Measurements from ENCODE around the gene FPR3.

The FPR3 gene

DNA sequence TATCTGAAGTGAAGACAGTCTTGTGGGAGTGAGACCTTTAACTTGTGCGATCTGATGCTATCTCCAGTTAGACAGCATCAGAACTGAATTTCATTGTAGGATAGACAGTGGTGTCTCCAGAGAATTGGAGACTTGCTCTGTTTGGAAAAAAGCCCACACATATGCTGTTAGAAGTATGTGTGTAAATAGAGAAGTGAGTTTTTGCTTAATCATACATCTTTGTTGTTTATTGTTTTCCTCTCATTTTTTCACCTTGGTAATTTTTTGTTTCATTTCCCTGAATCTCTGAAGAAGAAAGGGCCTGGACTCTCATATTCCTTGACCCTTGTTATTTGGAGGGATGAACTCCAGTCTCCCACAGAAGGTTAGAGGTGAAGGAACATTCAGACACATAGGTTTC lies 21.8 kb downstream of the FPR3 start:
- no peak for TF ChIP-seq POLR2AphosphoS5 (IDR thresholded peaks at IDR 0.05; ENCODE audit: low read depth, low read length)
- no peak for TF ChIP-seq POLR2A (IDR thresholded peaks at IDR 0.05; ENCODE audit: low read depth, low read length)
- no peak for TF ChIP-seq SPI1 (IDR thresholded peaks at IDR 0.05; ENCODE audit: low read depth, low read length)
- TF ChIP-seq TAF1 (IDR thresholded peaks at IDR 0.05; ENCODE audit: low read depth, low read length) = no peak
- TF ChIP-seq POU2F2 (IDR thresholded peaks at IDR 0.05; ENCODE audit: low read depth, low read length) = no peak
- TF ChIP-seq PAX5 (IDR thresholded peaks at IDR 0.05; ENCODE audit: insufficient read depth, low read length, severe bottlenecking) = no peak
- DNase-seq (ENCODE audit: insufficient read length, low spot score) = no peak
- FAIRE-seq = no peak

DNA sequence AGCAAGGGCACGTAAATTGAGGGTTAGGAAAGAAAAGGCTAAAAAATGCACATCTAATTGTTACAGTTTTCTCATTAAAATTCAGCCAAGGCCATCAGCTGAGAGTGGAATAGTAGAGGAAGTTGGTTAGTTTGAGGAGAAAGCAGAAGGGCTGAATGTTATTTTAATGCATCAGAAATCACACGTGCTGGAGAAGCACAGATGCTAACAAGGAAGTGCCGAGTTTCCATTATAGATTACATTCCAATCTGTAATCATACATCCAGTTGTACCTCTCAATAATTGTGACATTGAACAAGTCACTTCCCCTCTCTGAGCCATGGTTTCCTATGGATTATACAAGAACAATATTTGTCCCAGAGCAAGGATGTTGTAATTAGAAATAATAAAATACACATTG lies 25.1 kb downstream of the FPR3 start:
- DNase-seq (ENCODE audit: insufficient read length, low spot score) = no peak
- FAIRE-seq = no peak
- TF ChIP-seq TAF1 (IDR thresholded peaks at IDR 0.05; ENCODE audit: low read depth, low read length) (no peak), PAX5 (IDR thresholded peaks at IDR 0.05; ENCODE audit: insufficient read depth, low read length, severe bottlenecking) (no peak), POLR2AphosphoS5 (IDR thresholded peaks at IDR 0.05; ENCODE audit: low read depth, low read length) (no peak), POLR2A (IDR thresholded peaks at IDR 0.05; ENCODE audit: low read depth, low read length) (no peak), POU2F2 (IDR thresholded peaks at IDR 0.05; ENCODE audit: low read depth, low read length) (no peak)

DNA sequence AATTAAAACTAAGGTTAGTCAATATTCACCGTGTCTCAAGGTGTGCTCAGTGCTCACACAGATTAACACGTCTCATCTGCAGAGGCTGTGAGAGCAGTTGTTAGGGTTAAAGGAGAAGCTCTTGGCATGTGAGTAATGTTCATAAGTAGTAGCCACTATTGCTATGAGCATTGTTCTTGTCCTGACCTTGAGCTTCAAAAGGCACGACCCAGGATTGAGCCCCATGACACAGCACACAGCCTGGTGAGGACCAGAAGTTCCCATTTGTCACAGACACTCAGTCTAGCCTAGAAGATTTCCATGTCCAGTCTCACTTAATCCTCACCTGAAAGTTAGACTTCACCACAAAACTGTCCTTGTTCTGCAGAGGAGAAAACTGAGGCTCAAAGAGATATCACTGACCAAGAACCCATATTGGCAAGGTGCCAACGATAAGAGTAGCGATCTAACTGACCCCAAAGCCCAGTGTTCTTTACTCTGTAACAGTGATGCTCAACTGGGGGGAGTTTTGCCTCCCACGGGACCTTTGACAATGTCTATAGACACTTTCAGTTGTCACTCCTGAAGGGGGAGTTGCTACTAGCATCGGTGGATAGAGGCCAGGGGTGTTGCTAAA lies 26.0 kb downstream of the FPR3 start:
- FAIRE-seq (no peak), DNase-seq (ENCODE audit: insufficient read length, low spot score) (no peak)
- TF ChIP-seq SPI1 (IDR thresholded peaks at IDR 0.05; ENCODE audit: low read depth, low read length) (no peak), POU2F2 (IDR thresholded peaks at IDR 0.05; ENCODE audit: low read depth, low read length) (no peak), POLR2A (IDR thresholded peaks at IDR 0.05; ENCODE audit: low read depth, low read length) (no peak), POLR2AphosphoS5 (IDR thresholded peaks at IDR 0.05; ENCODE audit: low read depth, low read length) (no peak), PAX5 (IDR thresholded peaks at IDR 0.05; ENCODE audit: insufficient read depth, low read length, severe bottlenecking) (no peak), TAF1 (IDR thresholded peaks at IDR 0.05; ENCODE audit: low read depth, low read length) (no peak)

DNA sequence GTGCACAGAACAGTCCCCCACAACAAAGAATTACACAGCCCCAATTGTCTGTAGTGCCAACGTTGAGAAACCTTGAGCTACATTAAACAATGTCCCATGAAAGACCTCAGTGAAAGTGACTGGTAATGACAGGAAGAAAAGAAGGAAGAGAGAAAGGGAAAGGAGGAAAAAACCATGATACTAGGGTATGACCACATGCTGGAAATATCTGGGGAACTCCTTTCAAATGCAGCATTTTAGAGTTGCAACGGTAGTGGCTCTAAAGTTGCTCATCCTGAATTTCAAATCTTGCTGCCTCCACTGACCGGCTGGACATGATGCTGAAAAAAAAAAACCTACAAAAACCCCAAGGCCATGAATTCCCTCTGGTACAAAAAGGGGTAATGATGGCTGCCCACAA lies 26.5 kb downstream of the FPR3 start:
- DNase-seq (ENCODE audit: insufficient read length, low spot score) (no peak), FAIRE-seq (no peak)
- no peak for TF ChIP-seq TAF1 (IDR thresholded peaks at IDR 0.05; ENCODE audit: low read depth, low read length)

DNA sequence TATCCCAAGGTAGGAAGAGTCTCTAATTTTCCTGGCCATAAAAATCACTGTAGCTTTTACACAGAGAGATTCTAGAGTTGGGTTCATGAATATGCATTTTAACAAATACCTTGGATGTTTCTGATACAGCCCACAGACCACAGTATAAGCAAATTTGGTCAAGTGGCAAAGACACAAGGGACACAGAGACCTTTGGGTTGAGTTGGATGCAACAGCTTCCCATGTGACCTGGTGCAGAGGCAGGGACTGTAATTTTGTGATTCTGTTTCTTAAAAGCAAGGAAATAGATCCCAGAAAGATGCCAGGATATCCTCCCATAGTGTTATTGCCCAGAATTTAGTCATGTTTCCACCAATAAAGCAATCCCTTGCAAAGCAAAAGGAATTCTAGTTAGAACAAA lies 27.0 kb downstream of the FPR3 start:
- no peak for FAIRE-seq
- TF ChIP-seq POU2F2 (IDR thresholded peaks at IDR 0.05; ENCODE audit: low read depth, low read length) (no peak), PAX5 (IDR thresholded peaks at IDR 0.05; ENCODE audit: insufficient read depth, low read length, severe bottlenecking) (no peak), POLR2A (IDR thresholded peaks at IDR 0.05; ENCODE audit: low read depth, low read length) (no peak), SPI1 (IDR thresholded peaks at IDR 0.05; ENCODE audit: low read depth, low read length) (no peak), POLR2AphosphoS5 (IDR thresholded peaks at IDR 0.05; ENCODE audit: low read depth, low read length) (no peak), TAF1 (IDR thresholded peaks at IDR 0.05; ENCODE audit: low read depth, low read length) (no peak)
- no peak for DNase-seq (ENCODE audit: insufficient read length, low spot score)

DNA sequence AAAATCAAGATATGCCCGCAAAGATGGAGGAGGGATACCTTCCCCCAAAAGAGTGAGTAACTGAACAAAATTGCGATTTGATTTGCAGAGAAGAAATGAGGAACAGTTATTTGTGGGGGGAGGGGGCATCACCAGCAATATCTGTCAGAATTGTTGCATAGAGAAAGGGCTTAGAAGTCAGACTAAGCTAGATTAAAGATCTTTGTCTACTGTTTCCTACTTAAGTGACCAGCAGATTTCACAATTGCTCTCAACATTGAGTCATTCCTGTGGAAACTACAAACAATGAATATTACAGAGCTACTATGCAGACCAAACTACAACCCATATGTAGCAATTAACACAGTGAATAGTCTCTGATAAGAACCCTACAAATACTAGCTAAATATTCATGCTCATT lies 27.4 kb downstream of the FPR3 start:
- DNase-seq (ENCODE audit: insufficient read length, low spot score) (no peak), FAIRE-seq (no peak)
- TF ChIP-seq TAF1 (IDR thresholded peaks at IDR 0.05; ENCODE audit: low read depth, low read length) (no peak), PAX5 (IDR thresholded peaks at IDR 0.05; ENCODE audit: insufficient read depth, low read length, severe bottlenecking) (no peak), SPI1 (IDR thresholded peaks at IDR 0.05; ENCODE audit: low read depth, low read length) (no peak), POLR2AphosphoS5 (IDR thresholded peaks at IDR 0.05; ENCODE audit: low read depth, low read length) (no peak), POU2F2 (IDR thresholded peaks at IDR 0.05; ENCODE audit: low read depth, low read length) (no peak), POLR2A (IDR thresholded peaks at IDR 0.05; ENCODE audit: low read depth, low read length) (no peak)

DNA sequence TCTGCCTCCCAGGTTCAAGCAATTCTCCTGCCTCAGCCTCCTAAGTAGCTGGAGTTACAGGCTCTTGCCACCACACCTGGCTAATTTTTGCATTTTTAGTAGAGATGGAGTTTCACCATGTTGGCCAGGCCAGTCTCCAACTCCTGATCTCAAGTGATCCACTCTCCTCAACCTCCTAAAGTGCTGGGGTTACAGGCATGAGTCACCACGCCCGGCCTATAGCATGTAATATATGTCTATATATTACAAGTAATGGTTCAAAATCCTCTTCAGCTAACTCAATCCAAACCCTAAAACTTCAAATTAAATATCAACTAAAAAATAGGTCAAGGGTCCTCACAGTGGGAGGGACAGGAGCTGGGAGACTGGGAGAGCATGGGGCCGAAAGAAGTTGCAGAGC lies 28.0 kb downstream of the FPR3 start:
- FAIRE-seq (no peak), DNase-seq (ENCODE audit: insufficient read length, low spot score) (no peak)
- TF ChIP-seq POU2F2 (IDR thresholded peaks at IDR 0.05; ENCODE audit: low read depth, low read length) = no peak
- no peak for TF ChIP-seq POLR2AphosphoS5 (IDR thresholded peaks at IDR 0.05; ENCODE audit: low read depth, low read length)
- no peak for TF ChIP-seq POLR2A (IDR thresholded peaks at IDR 0.05; ENCODE audit: low read depth, low read length)
- no peak for TF ChIP-seq SPI1 (IDR thresholded peaks at IDR 0.05; ENCODE audit: low read depth, low read length)
- no peak for TF ChIP-seq TAF1 (IDR thresholded peaks at IDR 0.05; ENCODE audit: low read depth, low read length)
- no peak for TF ChIP-seq PAX5 (IDR thresholded peaks at IDR 0.05; ENCODE audit: insufficient read depth, low read length, severe bottlenecking)

DNA sequence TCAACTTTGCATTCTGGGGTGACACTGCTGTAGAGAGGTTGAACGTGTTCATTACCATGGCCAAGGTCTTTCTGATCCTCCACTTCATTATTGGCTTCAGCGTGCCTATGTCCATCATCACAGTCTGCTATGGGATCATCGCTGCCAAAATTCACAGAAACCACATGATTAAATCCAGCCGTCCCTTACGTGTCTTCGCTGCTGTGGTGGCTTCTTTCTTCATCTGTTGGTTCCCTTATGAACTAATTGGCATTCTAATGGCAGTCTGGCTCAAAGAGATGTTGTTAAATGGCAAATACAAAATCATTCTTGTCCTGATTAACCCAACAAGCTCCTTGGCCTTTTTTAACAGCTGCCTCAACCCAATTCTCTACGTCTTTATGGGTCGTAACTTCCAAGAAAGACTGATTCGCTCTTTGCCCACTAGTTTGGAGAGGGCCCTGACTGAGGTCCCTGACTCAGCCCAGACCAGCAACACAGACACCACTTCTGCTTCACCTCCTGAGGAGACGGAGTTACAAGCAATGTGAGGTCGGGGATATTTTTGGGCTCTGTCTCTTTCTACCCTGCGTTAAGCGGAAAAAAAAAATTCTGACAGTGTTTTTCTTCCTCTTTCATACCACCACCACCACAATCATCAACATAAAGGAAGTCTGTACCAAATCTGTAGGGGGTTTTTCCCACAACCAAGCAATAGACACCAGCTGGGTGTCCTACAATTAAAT lies 29.5 kb downstream of the FPR3 start:
- no peak for DNase-seq (ENCODE audit: insufficient read length, low spot score)
- FAIRE-seq = no peak
- TF ChIP-seq POU2F2 (IDR thresholded peaks at IDR 0.05; ENCODE audit: low read depth, low read length) (no peak), TAF1 (IDR thresholded peaks at IDR 0.05; ENCODE audit: low read depth, low read length) (no peak), POLR2A (IDR thresholded peaks at IDR 0.05; ENCODE audit: low read depth, low read length) (no peak), POLR2AphosphoS5 (IDR thresholded peaks at IDR 0.05; ENCODE audit: low read depth, low read length) (no peak), SPI1 (IDR thresholded peaks at IDR 0.05; ENCODE audit: low read depth, low read length) (no peak), PAX5 (IDR thresholded peaks at IDR 0.05; ENCODE audit: insufficient read depth, low read length, severe bottlenecking) (no peak)

DNA sequence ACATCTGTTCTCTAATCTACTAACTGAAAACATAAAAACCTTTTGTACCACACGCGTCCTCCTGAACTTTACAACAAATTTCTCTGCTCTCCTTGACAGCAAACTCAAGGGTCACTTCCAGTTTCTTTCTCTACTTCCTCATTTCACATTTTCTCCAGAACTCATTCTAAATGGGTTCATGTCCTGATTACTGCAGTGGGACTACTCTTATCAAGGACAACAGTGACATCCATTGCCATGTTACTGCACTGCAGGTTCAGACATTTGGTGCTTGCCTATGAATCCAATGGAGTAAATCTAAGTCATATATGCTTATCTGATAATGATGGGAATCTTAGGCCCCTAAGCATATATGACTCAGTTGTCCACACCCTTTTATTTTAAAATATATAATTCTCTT lies 35.3 kb downstream of the FPR3 start:
- TF ChIP-seq TAF1 (IDR thresholded peaks at IDR 0.05; ENCODE audit: low read depth, low read length) (no peak), SPI1 (IDR thresholded peaks at IDR 0.05; ENCODE audit: low read depth, low read length) (peak; percentile 39; the same call in 1 of the 2 replicates)
- no peak for DNase-seq (ENCODE audit: insufficient read length, low spot score)
- no peak for FAIRE-seq

DNA sequence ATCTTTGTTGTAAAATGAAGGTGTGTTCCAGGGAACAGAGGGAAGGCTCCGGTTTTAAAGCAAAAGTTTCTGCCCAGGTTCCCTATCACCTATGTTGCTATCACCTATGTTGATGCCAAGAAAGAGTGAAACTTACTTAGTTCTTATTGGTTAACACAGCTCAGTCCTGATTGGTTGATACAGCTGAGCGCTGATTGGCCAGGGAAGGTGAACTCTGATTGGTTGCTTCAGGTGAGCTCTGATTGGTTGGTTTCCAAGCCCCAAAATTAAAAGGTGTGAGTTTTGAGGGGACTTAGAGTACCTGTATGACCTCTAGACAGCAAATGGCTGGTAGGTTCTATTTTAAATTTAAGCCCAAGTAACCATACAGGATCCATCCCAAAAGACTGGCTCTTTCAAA lies 42.2 kb downstream of the FPR3 start:
- no peak for TF ChIP-seq SPI1 (IDR thresholded peaks at IDR 0.05; ENCODE audit: low read depth, low read length)
- no peak for DNase-seq (ENCODE audit: insufficient read length, low spot score)

More for the DNA sequence above, 42.2 kb downstream of the FPR3 start:
- FAIRE-seq = no peak

Data from GM12891 (cell line).